ENCODE results near the gene CLRN1. TPM values are rescaled to one million over a fixed set of nuclear protein-coding genes. Genes with fewer than 3 reads are reported as not detected.
A peak's percentile ranks its signal among the peaks of the same experiment; 100 is the strongest.

CLRN1 gene
- polyA plus RNA-seq, 3 donors = not detected

- DNase-seq (ENCODE audit: extremely low read depth in 1 of 11, low read depth in 9 of 11, low spot score in 4 of 11) = no peak
Observed at GRCh38 chr3:150930839-150931238, 41.7 kb downstream of the CLRN1 start.

DNA sequence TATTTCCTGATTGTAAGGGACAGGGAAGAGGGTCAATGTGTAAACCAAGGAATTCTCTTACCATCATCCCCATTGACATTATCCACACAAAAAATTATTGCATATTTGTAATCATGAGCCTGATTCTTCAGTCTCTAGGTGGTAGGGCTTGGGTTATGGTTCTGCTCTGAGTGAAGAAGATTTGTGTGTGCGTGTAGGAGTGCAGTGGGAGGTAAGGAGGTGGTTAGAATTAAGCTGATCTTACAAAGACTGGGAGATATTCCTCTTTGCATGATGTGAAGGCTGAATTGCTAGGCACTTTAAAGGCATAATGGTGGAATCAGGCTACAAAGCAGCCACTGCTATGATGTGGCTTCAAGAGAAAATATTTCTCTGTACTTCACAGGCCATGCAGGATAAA is 44.3 kb downstream of the CLRN1 start:
- DNase-seq (ENCODE audit: extremely low read depth in 1 of 11, low read depth in 9 of 11, low spot score in 4 of 11) = no peak

DNA sequence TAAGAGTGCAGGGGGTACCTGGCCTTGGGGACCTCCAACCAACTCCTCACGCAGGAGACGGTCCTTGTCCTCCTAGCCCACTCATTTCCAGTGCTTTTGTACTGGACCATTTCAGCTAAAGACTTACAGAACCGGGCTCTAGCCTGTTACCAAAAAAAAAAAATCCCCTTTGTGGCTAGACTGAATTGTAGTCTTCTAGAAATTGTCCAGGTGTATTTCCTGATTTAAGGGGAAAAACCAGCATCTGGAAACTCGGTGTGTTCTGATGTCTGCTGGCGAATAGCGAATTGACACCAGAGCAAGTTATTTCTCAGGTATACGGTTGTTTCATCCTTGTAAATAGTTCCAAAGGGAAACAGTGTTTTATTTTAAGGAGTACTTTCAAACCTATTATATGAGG is 46.2 kb downstream of the CLRN1 start:
- DNase-seq (ENCODE audit: extremely low read depth in 1 of 11, low read depth in 9 of 11, low spot score in 4 of 11) = no peak

- peak in 1 of 11 donors; percentile 21 for DNase-seq (ENCODE audit: extremely low read depth in 1 of 11, low read depth in 9 of 11, low spot score in 4 of 11)
Observed at GRCh38 chr3:150925751-150926201, 46.8 kb downstream of the CLRN1 start.

- no peak for DNase-seq (ENCODE audit: extremely low read depth in 1 of 11, low read depth in 9 of 11, low spot score in 4 of 11)
Observed at GRCh38 chr3:150922611-150923010, 49.9 kb downstream of the CLRN1 start.

DNA sequence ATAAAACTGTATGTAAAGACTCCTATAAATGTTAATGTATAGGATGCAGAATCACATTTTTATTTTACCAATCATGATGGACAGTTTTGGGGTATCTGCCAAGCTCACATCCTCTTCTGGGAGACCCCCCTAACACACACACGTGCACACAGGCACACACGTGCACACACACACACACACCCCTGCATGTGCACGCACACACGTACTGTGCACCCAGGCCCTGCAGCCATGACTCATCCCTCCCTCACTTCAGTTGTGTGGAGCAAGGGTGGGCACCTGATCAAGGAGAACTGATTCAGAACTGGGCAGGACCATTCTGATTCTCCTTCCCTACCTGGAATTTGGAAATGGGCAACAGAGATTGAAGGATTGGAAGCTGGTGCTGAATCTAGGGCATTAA is 51.3 kb downstream of the CLRN1 start:
- no peak for DNase-seq (ENCODE audit: extremely low read depth in 1 of 11, low read depth in 9 of 11, low spot score in 4 of 11)

DNA sequence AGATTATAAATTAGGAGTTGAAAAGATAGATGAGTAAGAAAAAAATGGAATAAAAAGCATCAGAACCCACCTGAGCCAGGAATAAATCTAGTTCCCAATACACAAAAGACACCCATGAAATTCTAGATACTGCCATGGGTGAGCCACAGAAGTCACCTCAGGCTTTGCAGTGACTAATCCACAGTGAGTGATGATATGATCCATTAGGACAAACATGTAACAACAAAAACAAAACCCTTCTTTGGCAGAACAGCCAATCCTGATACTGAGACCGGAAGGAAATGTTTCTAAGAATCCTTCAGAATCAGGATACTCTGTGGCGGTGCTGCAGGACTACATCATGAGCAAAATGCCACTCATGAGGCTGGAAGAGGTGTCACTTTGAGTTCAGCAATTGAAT is 52.3 kb downstream of the CLRN1 start:
- no peak for DNase-seq (ENCODE audit: extremely low read depth in 1 of 11, low read depth in 9 of 11, low spot score in 4 of 11)

DNA sequence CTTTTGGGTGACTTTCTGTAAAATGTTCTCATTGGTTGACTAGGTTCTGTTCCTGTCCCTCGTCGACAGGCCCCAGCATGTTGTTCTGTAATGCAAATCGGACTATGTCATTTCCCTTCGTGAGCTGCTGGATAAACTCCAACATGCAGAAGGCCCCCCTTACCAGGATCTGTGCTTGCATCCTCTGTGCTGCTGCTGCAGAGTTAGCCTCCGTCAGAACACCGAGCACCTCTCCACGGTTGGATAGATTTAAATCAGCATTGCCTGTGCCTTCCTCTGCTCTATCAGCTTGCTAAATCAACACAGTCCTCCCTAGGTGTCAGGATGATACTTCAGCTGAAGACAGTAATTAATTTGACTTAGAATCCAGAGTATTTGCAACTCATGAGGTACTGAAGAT is 54.6 kb downstream of the CLRN1 start:
- peak in 1 of 11 donors; percentile 39 for DNase-seq (ENCODE audit: extremely low read depth in 1 of 11, low read depth in 9 of 11, low spot score in 4 of 11)

GRCh38 chr3:150913133-150913922 is 59.2 kb downstream of the CLRN1 start:
- peak in 2 of 11 donors; percentile 19 to 39 for DNase-seq (ENCODE audit: extremely low read depth in 1 of 11, low read depth in 9 of 11, low spot score in 4 of 11)

GRCh38 chr3:150912501-150912900 is 60.0 kb downstream of the CLRN1 start:
- DNase-seq (ENCODE audit: extremely low read depth in 1 of 11, low read depth in 9 of 11, low spot score in 4 of 11) = no peak

GRCh38 chr3:150911771-150912170 is 60.8 kb downstream of the CLRN1 start:
- no peak for DNase-seq (ENCODE audit: extremely low read depth in 1 of 11, low read depth in 9 of 11, low spot score in 4 of 11)

GRCh38 chr3:150906461-150906860 is 66.1 kb downstream of the CLRN1 start:
- DNase-seq (ENCODE audit: extremely low read depth in 1 of 11, low read depth in 9 of 11, low spot score in 4 of 11) = peak in 2 of 11 donors; percentile 19 to 43

DNA sequence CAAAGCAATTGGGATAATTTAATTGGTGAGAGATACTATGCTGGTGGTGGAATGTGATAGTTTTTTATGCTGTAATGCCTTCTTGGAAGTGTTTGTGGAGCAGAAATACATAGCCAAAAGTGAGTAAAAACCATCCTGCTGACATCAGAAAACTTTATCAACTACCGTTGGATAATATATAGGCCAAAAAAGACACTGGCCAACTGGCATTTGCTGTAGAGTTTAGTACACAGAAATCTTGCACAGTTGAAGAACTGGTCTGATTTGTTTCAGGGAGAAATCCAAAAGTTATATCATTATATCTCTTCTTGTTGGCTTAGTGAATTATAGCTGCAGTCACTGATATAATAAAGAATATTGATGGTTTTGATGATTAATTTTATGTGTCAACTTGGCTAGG is 66.8 kb downstream of the CLRN1 start:
- DNase-seq (ENCODE audit: extremely low read depth in 1 of 11, low read depth in 9 of 11, low spot score in 4 of 11) = no peak

GRCh38 chr3:150905339-150905738 is 67.2 kb downstream of the CLRN1 start, which contains the start of gene MINDY4B:
TSS of gene MINDY4B (minus strand) at chr3:150905439. CDS start at chr3:150905439, 0 bp downstream.
- no peak for DNase-seq (ENCODE audit: extremely low read depth in 1 of 11, low read depth in 9 of 11, low spot score in 4 of 11)

- no peak for DNase-seq (ENCODE audit: extremely low read depth in 1 of 11, low read depth in 9 of 11, low spot score in 4 of 11)
Observed at GRCh38 chr3:150902988-150903387, 69.5 kb downstream of the CLRN1 start.

DNA sequence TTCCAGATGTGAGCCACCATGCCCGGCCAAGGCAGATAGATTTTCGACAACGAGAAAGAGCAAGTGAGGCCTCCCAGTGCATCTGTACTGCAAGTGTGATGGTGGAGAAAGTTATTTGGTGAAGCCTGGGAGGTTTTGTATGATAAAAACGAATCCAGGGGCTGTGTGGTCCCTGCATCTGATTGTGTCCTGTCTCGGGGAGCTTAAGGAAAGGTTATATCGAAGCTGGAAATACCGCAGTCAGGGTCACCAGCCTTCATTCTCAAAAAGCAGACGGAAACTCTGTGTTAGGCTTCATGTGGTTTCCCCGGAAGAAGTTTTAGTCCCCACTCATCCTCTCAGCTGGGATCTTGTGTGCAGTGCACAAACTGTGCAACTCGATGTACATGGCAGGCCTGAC is 70.7 kb downstream of the CLRN1 start:
- DNase-seq (ENCODE audit: extremely low read depth in 1 of 11, low read depth in 9 of 11, low spot score in 4 of 11) = no peak

DNA sequence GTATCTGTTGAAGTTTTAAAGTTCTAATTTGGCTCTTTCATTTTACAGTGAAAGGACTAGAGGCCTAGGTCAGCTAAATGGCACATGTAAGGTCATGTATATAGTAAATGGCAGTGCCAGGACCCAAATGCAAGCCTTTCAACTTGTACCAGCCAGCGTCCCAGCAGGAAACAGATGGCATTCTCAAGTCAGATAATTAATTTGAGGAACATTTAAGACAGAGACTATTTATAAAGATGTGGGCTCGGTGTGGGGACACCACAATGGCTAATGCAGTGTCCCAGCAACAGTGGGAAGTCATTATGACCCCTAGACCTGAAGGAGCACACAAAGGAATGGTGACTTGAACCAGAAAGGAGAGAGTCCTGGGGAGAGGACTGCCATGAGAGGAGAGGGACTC is 73.4 kb downstream of the CLRN1 start:
- DNase-seq (ENCODE audit: extremely low read depth in 1 of 11, low read depth in 9 of 11, low spot score in 4 of 11) = no peak

DNA sequence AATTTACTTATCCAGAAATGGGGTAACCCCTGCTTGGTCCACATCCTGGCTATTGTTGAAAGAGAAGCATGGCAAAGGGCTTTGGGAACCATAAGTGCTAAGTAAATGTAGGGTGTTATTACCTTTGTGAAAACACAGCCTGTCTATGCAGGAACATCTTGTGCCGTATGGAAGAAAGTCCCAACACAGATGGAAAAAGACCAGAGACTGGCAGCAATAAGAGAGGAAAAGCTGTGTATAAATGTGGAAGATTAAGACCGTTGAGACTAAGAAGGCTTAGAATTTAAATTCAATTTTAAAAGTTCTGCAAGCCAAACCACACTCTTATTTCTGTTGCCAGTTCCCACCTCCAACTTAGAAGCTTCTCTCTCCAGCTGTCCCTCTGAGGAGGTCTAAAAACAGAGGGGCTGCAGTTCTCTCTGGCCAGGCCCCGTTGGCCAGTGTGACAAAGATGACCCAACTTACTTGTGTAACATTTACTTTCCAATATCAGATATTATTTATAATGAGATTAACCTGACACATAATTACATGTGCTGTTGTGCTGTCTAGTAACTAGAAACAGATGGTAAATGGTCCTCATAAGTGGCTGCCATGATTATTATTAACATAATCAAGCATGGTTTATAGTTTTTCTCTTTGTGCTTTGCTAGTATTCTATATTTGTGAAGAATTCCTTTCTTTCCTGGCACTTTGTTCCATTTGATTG is 74.3 kb downstream of the CLRN1 start:
- DNase-seq (ENCODE audit: extremely low read depth in 1 of 11, low read depth in 9 of 11, low spot score in 4 of 11) = no peak

- DNase-seq (ENCODE audit: extremely low read depth in 1 of 11, low read depth in 9 of 11, low spot score in 4 of 11) = no peak
Observed at GRCh38 chr3:150897592-150897991, 74.9 kb downstream of the CLRN1 start.

DNA sequence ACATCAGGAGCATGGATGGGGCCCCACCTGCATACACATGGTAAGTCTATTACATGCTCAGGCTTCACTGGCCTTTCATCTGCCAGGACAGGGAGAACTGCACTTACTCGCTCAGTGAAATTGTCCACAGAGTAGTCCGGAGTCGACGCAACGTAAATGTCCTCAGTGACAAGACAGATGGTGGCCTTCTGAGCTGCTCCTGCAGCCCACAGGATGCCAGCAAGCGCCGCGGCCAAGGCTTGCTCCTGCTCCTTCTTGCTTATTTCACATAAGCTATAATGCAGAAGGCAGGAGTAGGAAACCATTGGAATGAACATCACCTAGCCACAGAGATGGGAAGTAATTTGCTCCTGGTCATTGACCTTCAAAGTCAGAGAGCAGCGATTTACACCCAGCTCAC is 81.7 kb downstream of the CLRN1 start:
- DNase-seq (ENCODE audit: extremely low read depth in 1 of 11, low read depth in 9 of 11, low spot score in 4 of 11) = no peak
